Measurements from ENCODE around the gene ADARB2.

DNA sequence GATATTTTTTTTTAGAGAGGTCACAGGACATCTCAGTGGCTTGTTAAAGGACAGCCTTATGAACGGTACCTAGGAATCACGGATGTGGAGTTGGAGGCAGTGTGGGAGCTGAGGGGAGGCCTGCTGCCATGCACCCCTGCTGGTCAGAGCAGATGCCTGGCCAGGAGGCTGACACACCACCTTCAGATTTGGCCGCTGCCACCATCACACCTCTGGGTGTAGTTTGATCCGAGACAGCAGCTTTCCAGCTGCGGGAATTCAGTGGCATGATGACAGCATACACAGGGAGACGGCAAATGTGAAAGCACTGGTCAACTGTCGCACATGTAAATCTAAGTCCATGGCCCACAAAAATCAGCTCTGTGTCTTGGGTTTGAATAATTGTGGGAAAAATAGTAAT lies 285.4 kb downstream of the ADARB2 start:
- TF ChIP-seq CTCF (IDR thresholded peaks at IDR 0.05): no peak
- TF ChIP-seq POLR2A (IDR thresholded peaks at IDR 0.05): no peak
- no peak for TF ChIP-seq EP300 (IDR thresholded peaks at IDR 0.05; ENCODE audit: low read depth)
- no peak for TF ChIP-seq POLR2AphosphoS5 (IDR thresholded peaks at IDR 0.05)
